ENCODE data around the gene DNAJC3. TPM values are rescaled to one million over a fixed set of nuclear protein-coding genes. Genes with fewer than 3 reads are reported as not detected.

Gene DNAJC3
- total and polyA plus RNA-seq, 9 of the 15 experiments (the other 6 are each of a cell fraction or from before 2014, with no cell fraction given): 7.8 to 21.8 (median 10.4) TPM

- no peak for TF ChIP-seq ETS1 (conservative IDR thresholded peaks at IDR 0.05; ENCODE audit: control insufficient read depth, low read depth, low read length)
- no peak for TF ChIP-seq TARDBP (IDR thresholded peaks at IDR 0.05)
Measured at GRCh38 chr13:95741584-95742563, 64.9 kb downstream of the DNAJC3 start (continued).

GRCh38 chr13:95743192-95743591 is 66.3 kb downstream of the DNAJC3 start:
- Histone ChIP-seq H3K36me3 (ENCODE audit: control insufficient read depth, insufficient read depth, low read length) (no peaks in the 10 kb centered on the region), H3K27ac (ENCODE audit: extremely low read depth, low read depth, low read length) (no peak overlapping the region), H3K4me3 (no peak overlapping the region), H3K9me3 (replicated peaks; ENCODE audit: control insufficient read depth, insufficient read depth, low read depth, low read length) (no peaks in the 10 kb centered on the region), H4K20me1 (replicated peaks; ENCODE audit: control insufficient read depth, insufficient read depth, low read length) (0 out of 2 replicates have a peak, but pooled peaks cover 3% of the 10 kb centered on the region), H3K4me1 (replicated peaks in 1 of 2; ENCODE audit: control insufficient read depth in 2 of 2, insufficient read depth in 2 of 2, low read length in 2 of 2) (peaks cover 0 to 11% of the 10 kb centered on the region in 2 experiments; a peak in 3 of 5 replicates), H3K79me2 (ENCODE audit: control insufficient read depth, insufficient read depth, low read length) (peaks cover 10% of the 10 kb centered on the region), H2AFZ (ENCODE audit: low read depth, low read length) (no peak overlapping the region), H3K9me1 (ENCODE audit: control insufficient read depth, insufficient read depth, low read length) (no peaks in the 10 kb centered on the region), H3K9ac (ENCODE audit: insufficient read depth in 1 of 2, low read depth in 2 of 2, low read length in 2 of 2) (no peak overlapping the region), H3K4me2 (ENCODE audit: insufficient read depth, low read length) (no peak overlapping the region), H3K27me3 (ENCODE audit: control insufficient read depth in 2 of 2, insufficient read depth in 2 of 2, low read length in 2 of 2) (no peaks in the 10 kb centered on the region)
- ATAC-seq: no peak; the same call in 2 of the 3 replicates
- intact Hi-C loops (cut with micrococcal nuclease): no loop called here
- no peak for DNase-seq (ENCODE audit: extremely low read depth in 1 of 4, low spot score in 3 of 4)
- in situ Hi-C loops (cut with MboI): no loop called here
- WGBS (ENCODE audit: insufficient coverage, low coverage, missing lambda C conversion rate): 38% methylated on average over 1 of the region's 3 CpGs
- TF ChIP-seq ZNF449 (CRISPR knock-in tag; IDR thresholded peaks at IDR 0.05) (no peak), RNF2 (IDR thresholded peaks at IDR 0.05) (no peak), ZNF347 (CRISPR knock-in tag; IDR thresholded peaks at IDR 0.05; ENCODE audit: low read depth) (no peak), TAF15 (IDR thresholded peaks at IDR 0.05; ENCODE audit: low read depth, low read length) (no peak), SRF (CRISPR knock-in tag; IDR thresholded peaks at IDR 0.05) (peak in 1 of 2 experiments; percentile 67; a peak in 1 of 4 replicates), ZNF764 (CRISPR knock-in tag; IDR thresholded peaks at IDR 0.05; ENCODE audit: low read depth) (no peak), HNRNPLL (IDR thresholded peaks at IDR 0.05; ENCODE audit: low read depth, low read length, poor library complexity, severe bottlenecking) (no peak)
- no peak for FAIRE-seq
- POLR2A ChIA-PET: no interaction called here
- BruUV-seq (replicated peaks): no TSS peak
- CTCF ChIA-PET (ENCODE audit: low intra/inter-chr PET ratio): no interaction called here

Measured in K562 (cell line).